B cell (primary cell): ENCODE data around the gene DDHD1. TPM values are rescaled to one million over a fixed set of nuclear protein-coding genes. Genes with fewer than 3 reads are reported as not detected.

Experiments
- ATAC-seq: fragments of 200-7000 bp; cut with Tn5 transposase; one replicate; pipeline ENCODE4 v1.10.0; 2021; ENCODE audit warnings: low read depth, mild to moderate bottlenecking, moderate number of reproducible peaks, moderate library complexity
- CTCF ChIA-PET: fragments of 350-600 bp; sonication (Branson Sonifier 250); formaldehyde crosslinking; loops from one replicate; lab custom pipeline; 2021; ENCODE audit warnings: antibody characterized with exemption, inconsistent platforms; lab: Charles Lee
- POLR2A ChIA-PET: fragments of 350-600 bp; sonication (Branson Sonifier 250); formaldehyde crosslinking; loops from one replicate; lab custom pipeline; 2021; ENCODE audit warnings: antibody characterized with exemption; lab: Charles Lee
- DNase-seq: peaks from one replicate; pipeline ENCODE4 v3.0.0; 2013
- H2AFZ ChIP-seq: 2 replicates; pipeline ENCODE4 v1.6.1; 2012; ENCODE audit warnings: mild to moderate bottlenecking, low read depth, low read length; ENCODE audit not compliant: insufficient read depth, poor library complexity, severe bottlenecking
- H3K27ac ChIP-seq, 2 donors: 1 replicate in 1 of 2; 2 replicates in 1 of 2; pipeline ENCODE4 v1.5.1; 2012 to 2013; ENCODE audit warnings: low read length in 2 of 2, mild to moderate bottlenecking in 2 of 2, moderate library complexity in 1 of 2
- H3K27me3 ChIP-seq, 4 experiments: fragments of 200-600 bp in 1 of 4; sonication (generic) in 1 of 4; replicated peaks in 1 of 4; 1 replicate in 2 of 4; 2 replicates in 2 of 4; pipeline versions ENCODE4 v1.6.1 to v1.7.0; 2013 to 2016; ENCODE audit warnings: low read length in 3 of 4, mild to moderate bottlenecking in 2 of 4, mixed read lengths in 1 of 4, moderate library complexity in 1 of 4; ENCODE audit not compliant: insufficient read depth in 4 of 4, control insufficient read depth in 3 of 4; ENCODE audit errors: control extremely low read depth in 1 of 4
- H3K36me3 ChIP-seq, 2 experiments: replicated peaks in 1 of 2; 1 replicate in 1 of 2; 2 replicates in 1 of 2; pipeline versions ENCODE4 v1.6.1 to v1.7.1; 2013; ENCODE audit warnings: low read length in 1 of 2; ENCODE audit not compliant: insufficient read depth in 2 of 2, control insufficient read depth in 1 of 2; ENCODE audit errors: control extremely low read depth in 1 of 2, extremely low read depth in 1 of 2
- H3K4me1 ChIP-seq, 2 donors: fragments of 200-600 bp in 1 of 2; sonication (generic) in 1 of 2; 1 replicate in 1 of 2; 2 replicates in 1 of 2; pipeline versions ENCODE4 v1.5.1 to v1.6.1; 2013 to 2017; ENCODE audit warnings: low read length in 2 of 2; ENCODE audit not compliant: control insufficient read depth in 2 of 2, insufficient read depth in 2 of 2
- H3K4me2 ChIP-seq: replicated peaks from 2 replicates; pipeline ENCODE3; 2012; ENCODE audit warnings: mild to moderate bottlenecking, low read depth, low read length; ENCODE audit not compliant: poor library complexity, severe bottlenecking
- H3K4me3 ChIP-seq, 5 experiments: fragments of 200-600 bp in 1 of 5; sonication (generic) in 1 of 5; 1 replicate in 3 of 5; 2 replicates in 2 of 5; pipeline versions ENCODE4 v1.5.1 to v1.7.0; 2011 to 2016; ENCODE audit warnings: low read length in 4 of 5, mild to moderate bottlenecking in 4 of 5, low read depth in 2 of 5, control low read depth in 1 of 5, moderate library complexity in 1 of 5; ENCODE audit not compliant: insufficient read depth in 1 of 5; ENCODE audit errors: control extremely low read depth in 1 of 5, extremely low read depth in 1 of 5
- H3K79me2 ChIP-seq: fragments of 200-600 bp; sonication (generic); one replicate; pipeline ENCODE4 v1.6.0; 2016; ENCODE audit warnings: low read length; ENCODE audit not compliant: control insufficient read depth, insufficient read depth
- H3K9ac ChIP-seq: fragments of 200-600 bp; sonication (generic); 2 replicates; pipeline ENCODE4 v1.6.1; 2017; ENCODE audit warnings: mild to moderate bottlenecking, low read length, moderate library complexity
- H3K9me3 ChIP-seq, 3 donors: one replicate each; pipeline versions ENCODE4 v1.6.1 to v1.7.1; 2013; ENCODE audit warnings: low read length in 2 of 3; ENCODE audit not compliant: control insufficient read depth in 2 of 3, insufficient read depth in 1 of 3; ENCODE audit errors: control extremely low read depth in 1 of 3
- H4K20me1 ChIP-seq: 2 replicates; pipeline ENCODE4 v1.6.0; 2012; ENCODE audit warnings: mild to moderate bottlenecking, low read length; ENCODE audit not compliant: insufficient read depth, control insufficient read depth, poor library complexity, severe bottlenecking
- H3K27ac Mint-ChIP-seq: one replicate; pipeline ENCODE4 v1.8.0; 2021; ENCODE audit warnings: mixed read lengths
- H3K27me3 Mint-ChIP-seq: one replicate; pipeline ENCODE4 v1.8.0; 2021; ENCODE audit warnings: mixed read lengths
- H3K4me1 Mint-ChIP-seq: one replicate; pipeline ENCODE4 v1.8.0; 2021; ENCODE audit warnings: mixed read lengths
- H3K4me3 Mint-ChIP-seq: one replicate; pipeline ENCODE4 v1.8.0; 2021; ENCODE audit warnings: mixed read lengths
- H3K9me3 Mint-ChIP-seq: one replicate; pipeline ENCODE4 v1.8.0; 2022; ENCODE audit warnings: mixed read lengths; ENCODE audit not compliant: insufficient read depth
- EZH2 ChIP-seq: IDR thresholded peaks from 2 replicates; pipeline ENCODE4 v1.6.1; 2012; ENCODE audit warnings: borderline replicate concordance, low read depth, mild to moderate bottlenecking, moderate library complexity, low read length; ENCODE audit not compliant: insufficient read depth, poor library complexity, severe bottlenecking
- WGBS: methylation state at CpG from one replicate; pipeline ENCODE4 v1.1.5; 2013; ENCODE audit warnings: missing lambda C conversion rate; ENCODE audit not compliant: insufficient coverage; 5-methylcytosine and 5-hydroxymethylcytosine counted together
- intact Hi-C: fragments of 100-400 bp; cut with micrococcal nuclease; formaldehyde crosslinking; loops from one replicate; pipeline ENCODE4 v1.10.0; 2022
- polyA plus RNA-seq: library from polyadenylated mRNA; depleted of rRNA; stranded (reverse); fragments of >200 nt; gene quantifications from 2 replicates; pipeline ENCODE4 v1.2.3, GENCODE V29; 2012
- total RNA-seq, 2 donors: library from RNA; stranded (reverse); fragments of 120-200 nt in 1 of 2; gene quantifications; 1 replicate in 1 of 2; 2 replicates in 1 of 2; pipeline versions ENCODE4 v1.2.3 to v1.2.4, GENCODE V29; 2013 to 2022
- TF ChIP-seq, protein P1 (sequence below): fragments of 200-600 bp; IDR thresholded peaks from one replicate; pipeline ENCODE4 v1.8.0; 2022; ENCODE audit warnings: antibody characterized with exemption, mild to moderate bottlenecking

DDHD1 gene
- total and polyA plus RNA-seq, 2 donors (not counting 1 experiment from before 2014, with no cell fraction given), result 7.1 to 75.4 TPM

DNA sequence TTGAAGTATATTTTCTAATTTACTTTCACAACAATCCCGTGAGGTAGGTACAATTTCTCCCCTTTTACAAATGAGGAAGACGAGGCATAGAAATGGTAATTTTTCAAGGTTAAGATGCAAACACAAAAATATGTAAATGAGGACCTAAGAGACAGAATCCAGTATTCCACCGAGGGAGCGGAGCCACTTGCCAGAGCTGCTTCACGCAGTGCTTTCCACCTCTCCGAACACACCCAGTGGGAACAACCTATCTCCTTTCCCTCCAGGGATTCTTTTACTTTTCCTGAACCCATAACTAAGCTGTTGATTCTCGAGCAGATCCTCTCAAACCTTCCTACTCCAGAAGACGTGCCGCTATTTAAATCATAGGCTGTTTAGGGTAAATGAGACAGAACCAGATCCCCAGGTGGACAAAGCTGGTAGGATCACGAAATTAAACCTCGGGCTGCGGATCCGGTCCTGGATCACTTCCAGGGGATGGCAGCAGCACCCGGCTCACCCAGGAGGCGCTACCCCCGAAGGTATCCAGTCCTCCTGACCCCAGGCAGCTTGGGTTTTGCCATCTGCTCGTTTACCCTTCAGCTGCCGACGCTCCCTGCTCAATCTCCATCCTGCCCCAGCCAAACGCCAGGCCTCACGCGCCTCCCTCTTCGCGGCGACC is 1.5 kb downstream of the DDHD1 start:
- no peaks in the 10 kb centered on the region for H3K27me3 Mint-ChIP-seq
- TF ChIP-seq, protein P1, sequence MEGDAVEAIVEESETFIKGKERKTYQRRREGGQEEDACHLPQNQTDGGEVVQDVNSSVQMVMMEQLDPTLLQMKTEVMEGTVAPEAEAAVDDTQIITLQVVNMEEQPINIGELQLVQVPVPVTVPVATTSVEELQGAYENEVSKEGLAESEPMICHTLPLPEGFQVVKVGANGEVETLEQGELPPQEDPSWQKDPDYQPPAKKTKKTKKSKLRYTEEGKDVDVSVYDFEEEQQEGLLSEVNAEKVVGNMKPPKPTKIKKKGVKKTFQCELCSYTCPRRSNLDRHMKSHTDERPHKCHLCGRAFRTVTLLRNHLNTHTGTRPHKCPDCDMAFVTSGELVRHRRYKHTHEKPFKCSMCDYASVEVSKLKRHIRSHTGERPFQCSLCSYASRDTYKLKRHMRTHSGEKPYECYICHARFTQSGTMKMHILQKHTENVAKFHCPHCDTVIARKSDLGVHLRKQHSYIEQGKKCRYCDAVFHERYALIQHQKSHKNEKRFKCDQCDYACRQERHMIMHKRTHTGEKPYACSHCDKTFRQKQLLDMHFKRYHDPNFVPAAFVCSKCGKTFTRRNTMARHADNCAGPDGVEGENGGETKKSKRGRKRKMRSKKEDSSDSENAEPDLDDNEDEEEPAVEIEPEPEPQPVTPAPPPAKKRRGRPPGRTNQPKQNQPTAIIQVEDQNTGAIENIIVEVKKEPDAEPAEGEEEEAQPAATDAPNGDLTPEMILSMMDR, result no peak
- TF ChIP-seq EZH2, result no peak
- H4K20me1 ChIP-seq, result peaks cover 30% of the 10 kb centered on the region
- ChIA-PET POLR2A (interaction anchor here (1.6 to 2.0 kb wide), 3 partner anchors 43 to 599 kb away, joined by 3 to 9 read pairs (median 5); partner anchors contain the start of genes GPR137C and TXNDC16), CTCF (interaction anchor here (0.9 to 2.5 kb wide), 5 partner anchors 25 to 100 kb away, joined by 3 to 10 read pairs (median 7); no protein-coding TSS in a partner anchor)
- peak overlapping the region; percentile 65 to 85 (median 78) for H3K4me3 ChIP-seq
- H3K4me1 Mint-ChIP-seq, result peaks cover 58% of the 10 kb centered on the region
- H3K9ac ChIP-seq, result peak overlapping the region; percentile 90
- peaks cover 59% of the 10 kb centered on the region for H3K79me2 ChIP-seq
- H3K9me3 Mint-ChIP-seq, result no peaks in the 10 kb centered on the region
- intact Hi-C loops, result loop anchor here (1.0 to 10.0 kb wide), 7 partner anchors 25 to 1876 kb away; partner anchors contain the start of genes CNIH1, FERMT2, GMFB and SOCS4
- 2% methylated on average over 20 of the region's 25 CpGs for WGBS
- peak overlapping the region; percentile 79 to 96 for H3K27ac ChIP-seq
- ATAC-seq (no peak), DNase-seq (peak; percentile 58)
- H3K4me3 Mint-ChIP-seq, result peak overlapping the region; percentile 99
- peak overlapping the region; percentile 92 for H3K27ac Mint-ChIP-seq
- H3K36me3 ChIP-seq, result no peaks in the 10 kb centered on the region
- peak overlapping the region; percentile 85 for H3K4me2 ChIP-seq
- no peaks in the 10 kb centered on the region for H3K27me3 ChIP-seq
- H2AFZ ChIP-seq, result peak overlapping the region; percentile 84
- peaks cover 0 to 5% (median 0%) of the 10 kb centered on the region in 3 donors for H3K9me3 ChIP-seq
- H3K4me1 ChIP-seq, result peaks cover 41 to 54% of the 10 kb centered on the region in 2 donors
